ENCODE results near the gene SSBP4.

Gene SSBP4

GRCh38 chr19:18425515-18426415 is 6.6 kb downstream of the SSBP4 start:
- no peak for TF ChIP-seq TAF1 (IDR thresholded peaks at IDR 0.05; ENCODE audit: borderline replicate concordance, insufficient read depth, low read length)
- no peak for TF ChIP-seq SIN3A (IDR thresholded peaks at IDR 0.05; ENCODE audit: borderline replicate concordance, insufficient read depth, low read length)
- no peak for TF ChIP-seq POLR2AphosphoS5 (IDR thresholded peaks at IDR 0.05; ENCODE audit: low read depth, low read length)
- TF ChIP-seq, protein P1, sequence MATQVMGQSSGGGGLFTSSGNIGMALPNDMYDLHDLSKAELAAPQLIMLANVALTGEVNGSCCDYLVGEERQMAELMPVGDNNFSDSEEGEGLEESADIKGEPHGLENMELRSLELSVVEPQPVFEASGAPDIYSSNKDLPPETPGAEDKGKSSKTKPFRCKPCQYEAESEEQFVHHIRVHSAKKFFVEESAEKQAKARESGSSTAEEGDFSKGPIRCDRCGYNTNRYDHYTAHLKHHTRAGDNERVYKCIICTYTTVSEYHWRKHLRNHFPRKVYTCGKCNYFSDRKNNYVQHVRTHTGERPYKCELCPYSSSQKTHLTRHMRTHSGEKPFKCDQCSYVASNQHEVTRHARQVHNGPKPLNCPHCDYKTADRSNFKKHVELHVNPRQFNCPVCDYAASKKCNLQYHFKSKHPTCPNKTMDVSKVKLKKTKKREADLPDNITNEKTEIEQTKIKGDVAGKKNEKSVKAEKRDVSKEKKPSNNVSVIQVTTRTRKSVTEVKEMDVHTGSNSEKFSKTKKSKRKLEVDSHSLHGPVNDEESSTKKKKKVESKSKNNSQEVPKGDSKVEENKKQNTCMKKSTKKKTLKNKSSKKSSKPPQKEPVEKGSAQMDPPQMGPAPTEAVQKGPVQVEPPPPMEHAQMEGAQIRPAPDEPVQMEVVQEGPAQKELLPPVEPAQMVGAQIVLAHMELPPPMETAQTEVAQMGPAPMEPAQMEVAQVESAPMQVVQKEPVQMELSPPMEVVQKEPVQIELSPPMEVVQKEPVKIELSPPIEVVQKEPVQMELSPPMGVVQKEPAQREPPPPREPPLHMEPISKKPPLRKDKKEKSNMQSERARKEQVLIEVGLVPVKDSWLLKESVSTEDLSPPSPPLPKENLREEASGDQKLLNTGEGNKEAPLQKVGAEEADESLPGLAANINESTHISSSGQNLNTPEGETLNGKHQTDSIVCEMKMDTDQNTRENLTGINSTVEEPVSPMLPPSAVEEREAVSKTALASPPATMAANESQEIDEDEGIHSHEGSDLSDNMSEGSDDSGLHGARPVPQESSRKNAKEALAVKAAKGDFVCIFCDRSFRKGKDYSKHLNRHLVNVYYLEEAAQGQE (IDR thresholded peaks at IDR 0.05; ENCODE audit: insufficient read depth in 1 of 2, low read depth in 2 of 2, low read length in 2 of 2), result no peak
- TF ChIP-seq FOXP2 (optimal IDR thresholded peaks at IDR 0.05; ENCODE audit: borderline replicate concordance, extremely low read depth, extremely low read length, insufficient read depth), result no peak

- TF ChIP-seq SIN3A (IDR thresholded peaks at IDR 0.05; ENCODE audit: borderline replicate concordance, insufficient read depth, low read length), result no peak
- no peak for TF ChIP-seq FOXP2 (optimal IDR thresholded peaks at IDR 0.05; ENCODE audit: borderline replicate concordance, extremely low read depth, extremely low read length, insufficient read depth)
- TF ChIP-seq, protein P1 (IDR thresholded peaks at IDR 0.05; ENCODE audit: insufficient read depth in 1 of 2, low read depth in 2 of 2, low read length in 2 of 2), result no peak
Observed at GRCh38 chr19:18426416-18426767, 7.2 kb downstream of the SSBP4 start.

DNA sequence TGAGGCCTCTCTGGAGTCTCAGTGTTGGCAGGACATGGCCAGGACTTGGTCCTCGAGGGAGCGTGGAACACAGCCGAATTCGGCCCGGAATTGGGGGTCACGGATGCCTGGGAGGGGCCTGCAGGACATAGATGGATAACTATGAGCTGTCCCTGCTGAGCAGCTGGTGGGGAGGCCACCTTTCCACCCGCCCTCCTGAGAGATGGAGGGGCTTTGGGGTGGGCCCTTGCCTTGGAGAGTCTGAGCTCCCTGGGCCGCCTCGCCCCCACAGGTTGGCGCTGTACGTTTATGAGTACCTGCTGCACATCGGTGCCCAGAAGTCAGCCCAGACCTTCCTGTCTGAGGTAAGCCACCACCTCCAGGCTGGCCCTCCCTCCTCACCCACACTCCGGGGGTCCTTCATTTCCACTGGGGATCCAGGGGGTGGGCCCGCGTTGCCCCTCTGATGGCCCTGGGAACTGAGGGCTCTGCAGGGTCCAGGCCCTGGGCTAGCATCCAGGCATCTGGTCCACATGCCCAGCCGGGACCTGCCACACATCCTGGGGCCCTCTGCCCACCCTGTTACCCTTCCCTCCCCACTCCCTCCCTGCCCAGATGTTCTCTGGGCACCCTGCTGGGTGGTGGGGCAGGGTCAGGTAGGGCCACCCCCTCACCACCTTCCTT is 8.0 kb downstream of the SSBP4 start:
- TF ChIP-seq SIN3A (IDR thresholded peaks at IDR 0.05; ENCODE audit: borderline replicate concordance, insufficient read depth, low read length) (no peak), TAF1 (IDR thresholded peaks at IDR 0.05; ENCODE audit: borderline replicate concordance, insufficient read depth, low read length) (no peak), FOXP2 (optimal IDR thresholded peaks at IDR 0.05; ENCODE audit: borderline replicate concordance, extremely low read depth, extremely low read length, insufficient read depth) (no peak), POLR2AphosphoS5 (IDR thresholded peaks at IDR 0.05; ENCODE audit: low read depth, low read length) (no peak)
- TF ChIP-seq, protein P1 (IDR thresholded peaks at IDR 0.05; ENCODE audit: insufficient read depth in 1 of 2, low read depth in 2 of 2, low read length in 2 of 2), result no peak

DNA sequence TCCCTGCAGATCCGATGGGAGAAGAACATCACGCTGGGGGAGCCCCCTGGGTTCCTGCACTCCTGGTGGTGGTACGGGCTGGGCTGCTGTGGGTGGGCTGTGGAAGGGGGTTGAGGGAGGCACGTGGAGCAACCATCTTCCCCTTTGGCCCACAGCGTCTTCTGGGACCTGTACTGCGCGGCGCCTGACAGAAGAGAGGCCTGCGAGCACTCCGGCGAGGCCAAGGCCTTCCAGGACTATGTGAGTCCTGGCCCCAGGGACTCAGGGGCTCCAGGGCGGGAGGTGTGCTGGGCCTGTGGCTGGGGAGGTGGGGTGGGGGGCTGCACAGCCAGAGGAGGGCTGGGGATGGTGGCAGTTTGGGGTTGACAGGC is 8.5 kb downstream of the SSBP4 start:
- TF ChIP-seq, protein P1 (IDR thresholded peaks at IDR 0.05; ENCODE audit: insufficient read depth in 1 of 2, low read depth in 2 of 2, low read length in 2 of 2), result no peak
- TF ChIP-seq TAF1 (IDR thresholded peaks at IDR 0.05; ENCODE audit: borderline replicate concordance, insufficient read depth, low read length) (no peak), SIN3A (IDR thresholded peaks at IDR 0.05; ENCODE audit: borderline replicate concordance, insufficient read depth, low read length) (no peak), FOXP2 (optimal IDR thresholded peaks at IDR 0.05; ENCODE audit: borderline replicate concordance, extremely low read depth, extremely low read length, insufficient read depth) (no peak), POLR2AphosphoS5 (IDR thresholded peaks at IDR 0.05; ENCODE audit: low read depth, low read length) (no peak)

Measured in PFSK-1 (cell line).